Neural progenitor cell (in vitro differentiated cells): Measurements from ENCODE around the gene CDH10.

Source experiments
- CTCF ChIP-seq: fragments of 200-600 bp; sonication (generic); IDR thresholded peaks from 2 replicates; pipeline ENCODE4 v1.5.1; 2017; ENCODE audit warnings: antibody characterized with exemption, mild to moderate bottlenecking
- EZH2 ChIP-seq: fragments of 200-600 bp; sonication (generic); IDR thresholded peaks from 2 replicates; pipeline ENCODE4 v1.6.1; 2017; ENCODE audit warnings: antibody characterized with exemption, mild to moderate bottlenecking, moderate library complexity
- EZH2phosphoT487 ChIP-seq: fragments of 200-600 bp; sonication (generic); IDR thresholded peaks from 2 replicates; pipeline ENCODE4 v1.6.1; 2017; ENCODE audit warnings: antibody characterized with exemption

DNA sequence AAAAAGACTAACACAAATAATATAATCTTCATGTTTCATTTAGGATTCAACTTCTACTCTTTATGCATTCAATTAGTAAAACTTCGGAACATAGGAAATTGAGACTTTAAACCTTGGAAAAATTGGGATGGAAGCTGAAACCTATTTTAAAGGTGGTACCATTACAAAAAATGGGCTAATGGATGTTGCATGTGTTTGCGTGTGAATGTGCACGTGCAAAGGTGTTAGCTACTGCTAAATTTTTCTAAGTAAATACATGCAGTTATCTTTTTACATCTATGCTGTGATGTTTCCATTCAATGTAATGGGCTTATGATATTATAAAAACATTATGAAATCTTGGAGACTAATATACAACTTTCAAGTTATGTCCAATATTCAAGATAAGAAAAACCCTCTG lies 134.8 kb downstream of the CDH10 start:
- no peak for TF ChIP-seq CTCF
- TF ChIP-seq EZH2 = no peak
- TF ChIP-seq EZH2phosphoT487 = no peak
